GM23338 (cell line): ENCODE data around the gene MPPE1. TPM values are rescaled to one million over a fixed set of nuclear protein-coding genes. Genes with fewer than 3 reads are reported as not detected.

Experiments
- ATAC-seq: fragments of 200-7000 bp; cut with Tn5 transposase; 3 replicates; pipeline ENCODE4 v1.9.1; 2020
- DNase-seq: peaks from one replicate; pipeline ENCODE4 v3.0.0-alpha.2; 2015; ENCODE audit warnings: low spot score
- H2AFZ ChIP-seq: fragments of 200-600 bp; sonication (generic); 2 replicates; pipeline ENCODE4 v1.8.0; 2016; ENCODE audit warnings: antibody characterized with exemption, mild to moderate bottlenecking, moderate library complexity
- H3F3A ChIP-seq: fragments of 200-600 bp; sonication (generic); replicated peaks from 2 replicates; pipeline ENCODE4 v1.8.0; 2017; ENCODE audit warnings: antibody characterized with exemption, mixed run types, low read depth
- H3K27ac ChIP-seq: fragments of 200-600 bp; sonication (generic); 2 replicates; pipeline ENCODE4 v1.6.1; 2016; ENCODE audit warnings: low read depth
- H3K27me3 ChIP-seq: fragments of 200-600 bp; sonication (generic); 2 replicates; pipeline ENCODE4 v1.8.0; 2016; ENCODE audit warnings: mild to moderate bottlenecking, mixed run types, moderate library complexity; ENCODE audit not compliant: insufficient read depth
- H3K36me3 ChIP-seq: fragments of 200-600 bp; sonication (generic); 2 replicates; pipeline ENCODE4 v1.8.0; 2016; ENCODE audit warnings: mild to moderate bottlenecking; ENCODE audit not compliant: insufficient read depth
- H3K4me1 ChIP-seq: fragments of 200-600 bp; sonication (generic); 2 replicates; pipeline ENCODE4 v1.8.0; 2016; ENCODE audit warnings: mild to moderate bottlenecking, moderate library complexity; ENCODE audit not compliant: insufficient read depth
- H3K4me2 ChIP-seq: fragments of 200-600 bp; sonication (generic); 2 replicates; pipeline ENCODE4 v1.7.1; 2017; ENCODE audit warnings: mixed run types
- H3K4me3 ChIP-seq: fragments of 200-600 bp; sonication (generic); 2 replicates; pipeline ENCODE4 v1.6.1; 2016; ENCODE audit warnings: mixed run types
- H3K79me2 ChIP-seq: fragments of 200-600 bp; sonication (generic); replicated peaks from 2 replicates; pipeline ENCODE4 v1.8.0; 2017; ENCODE audit warnings: mild to moderate bottlenecking; ENCODE audit not compliant: insufficient read depth
- H3K9me2 ChIP-seq: fragments of 200-600 bp; sonication (generic); 2 replicates; pipeline ENCODE4 v1.8.0; 2017; ENCODE audit not compliant: insufficient read depth
- H4K20me1 ChIP-seq: fragments of 200-600 bp; sonication (generic); replicated peaks from 2 replicates; pipeline ENCODE4 v1.8.0; 2017; ENCODE audit warnings: mild to moderate bottlenecking; ENCODE audit not compliant: insufficient read depth
- H3K27ac Mint-ChIP-seq: 2 replicates; pipeline ENCODE4 v1.8.0; 2020; ENCODE audit warnings: inconsistent platforms, mild to moderate bottlenecking, moderate library complexity, mixed read lengths
- H3K27me3 Mint-ChIP-seq: 3 replicates; pipeline ENCODE4 v1.8.0; 2022; ENCODE audit warnings: low read depth, mild to moderate bottlenecking, moderate library complexity, mixed read lengths, inconsistent platforms; ENCODE audit not compliant: insufficient read depth, poor library complexity
- H3K36me3 Mint-ChIP-seq: 3 replicates; pipeline ENCODE4 v1.8.0; 2021; ENCODE audit warnings: low read depth, mild to moderate bottlenecking, inconsistent platforms, moderate library complexity, mixed read lengths
- H3K4me1 Mint-ChIP-seq: 3 replicates; pipeline ENCODE4 v1.8.0; 2020; ENCODE audit warnings: mild to moderate bottlenecking, inconsistent platforms, mixed read lengths
- H3K4me3 Mint-ChIP-seq: 3 replicates; pipeline ENCODE4 v1.8.0; 2021; ENCODE audit warnings: moderate library complexity, mild to moderate bottlenecking, inconsistent platforms, mixed read lengths
- H3K9me3 Mint-ChIP-seq: 3 replicates; pipeline ENCODE4 v1.8.0; 2020; ENCODE audit warnings: moderate library complexity, mild to moderate bottlenecking, inconsistent platforms, mixed read lengths
- CREB1 ChIP-seq: fragments of 250-450 bp; sonication (Bioruptor Pico); IDR thresholded peaks from 2 replicates; pipeline ENCODE4 v1.5.0; 2020; ENCODE audit warnings: low read depth, mild to moderate bottlenecking, moderate library complexity
- EZH2 ChIP-seq: fragments of 200-600 bp; sonication (generic); IDR thresholded peaks from one replicate; pipeline ENCODE4 v1.8.0; 2017; ENCODE audit warnings: antibody characterized with exemption, mild to moderate bottlenecking, low read depth; ENCODE audit not compliant: unreplicated experiment
- EZH2phosphoT487 ChIP-seq: fragments of 200-600 bp; sonication (generic); IDR thresholded peaks from one replicate; pipeline ENCODE4 v1.8.1; 2018; ENCODE audit warnings: antibody characterized with exemption; ENCODE audit not compliant: unreplicated experiment
- JUNB ChIP-seq: IDR thresholded peaks from one replicate; pipeline ENCODE4 v1.6.1; 2016; ENCODE audit warnings: antibody characterized with exemption; ENCODE audit not compliant: unreplicated experiment
- NANOG ChIP-seq: IDR thresholded peaks from 2 replicates; pipeline ENCODE4 v1.6.1; 2016; ENCODE audit warnings: antibody characterized with exemption, borderline replicate concordance
- POLR2AphosphoS5 ChIP-seq: IDR thresholded peaks from 2 replicates; pipeline ENCODE4 v1.6.1; 2016; ENCODE audit warnings: antibody characterized with exemption, low read depth
- STAT1 ChIP-seq: IDR thresholded peaks from one replicate; pipeline ENCODE4 v1.6.1; 2016; ENCODE audit warnings: antibody characterized with exemption; ENCODE audit not compliant: unreplicated experiment
- ZNF114 ChIP-seq: fragments of 250-450 bp; sonication (Bioruptor Pico); IDR thresholded peaks from 2 replicates; pipeline ENCODE4 v1.5.0; 2020; ENCODE audit warnings: mild to moderate bottlenecking, moderate library complexity
- ZNF331 ChIP-seq: fragments of 250-450 bp; sonication (Bioruptor Pico); IDR thresholded peaks from 2 replicates; pipeline ENCODE4 v1.5.0; 2020; ENCODE audit warnings: low read depth, mild to moderate bottlenecking, moderate library complexity
- polyA plus RNA-seq: library from polyadenylated mRNA; unstranded; fragments of >200 nt; fragmentation: Nextera tagmentation; extraction: Ambion mirVana; gene quantifications from 2 replicates; pipeline ENCODE4 v1.2.1, GENCODE V29; 2016
- total RNA-seq: library from RNA; depleted of rRNA; stranded (reverse); fragments of >200 nt; shearing (Covaris generic); gene quantifications from 2 replicates; pipeline ENCODE4 v1.2.3, GENCODE V29; 2014
- TF ChIP-seq, protein P1 (sequence below), 2 experiments: fragments of 200-600 bp in 1 of 2; sonication (generic) in 1 of 2; conservative IDR thresholded peaks; 2 replicates each; pipeline versions ENCODE4 v1.5.1 to v1.6.1; 2016 to 2017; ENCODE audit warnings: antibody characterized with exemption in 2 of 2, low read depth in 2 of 2, mild to moderate bottlenecking in 2 of 2, moderate library complexity in 1 of 2
- TF ChIP-seq, protein P2 (sequence below): IDR thresholded peaks from one replicate; pipeline ENCODE4 v1.6.1; 2018; ENCODE audit warnings: antibody characterized with exemption; ENCODE audit not compliant: unreplicated experiment
- TF ChIP-seq, protein P3 (sequence below): IDR thresholded peaks from 2 replicates; pipeline ENCODE4 v1.6.1; 2016; ENCODE audit warnings: antibody characterized with exemption
- TF ChIP-seq, protein P4 (sequence below): fragments of 250-450 bp; sonication (Bioruptor Pico); IDR thresholded peaks from 2 replicates; pipeline ENCODE4 v1.5.0; 2020; ENCODE audit warnings: mild to moderate bottlenecking, moderate library complexity

MPPE1 gene
- total and polyA plus RNA-seq, 2 experiments from 2014 or later: 18.8 to 24.6 TPM

DNA sequence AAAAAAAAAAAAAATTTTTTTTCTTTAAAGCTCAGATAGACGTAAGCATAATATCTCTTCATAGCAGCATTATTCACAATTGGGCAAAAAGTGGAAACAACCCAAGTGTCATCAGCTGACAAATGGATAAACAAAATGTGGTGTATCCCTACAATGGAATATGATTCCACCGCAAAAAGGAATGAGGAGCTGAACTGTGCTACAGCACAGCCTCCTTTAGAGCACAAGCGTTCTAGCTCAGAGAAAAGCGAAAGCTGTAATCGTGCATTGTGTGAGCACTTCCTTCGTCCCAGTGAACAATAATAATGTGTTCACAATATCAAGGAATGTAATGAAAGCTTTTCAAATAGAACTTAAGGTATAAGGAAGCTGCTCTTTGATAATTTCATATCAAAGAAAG lies 68.6 kb downstream of the MPPE1 start:
- Histone ChIP-seq H3K9me2 (no peaks in the 10 kb centered on the region), H3K27me3 (no peaks in the 10 kb centered on the region), H3K4me2 (no peak overlapping the region), H3K36me3 (no peaks in the 10 kb centered on the region), H3K79me2 (no peaks in the 10 kb centered on the region), H3K4me1 (no peaks in the 10 kb centered on the region), H2AFZ (no peak overlapping the region), H4K20me1 (no peaks in the 10 kb centered on the region), H3F3A (no peaks in the 10 kb centered on the region), H3K27ac (no peak overlapping the region), H3K4me3 (no peak overlapping the region)
- Mint-ChIP-seq H3K27ac (no peak overlapping the region), H3K9me3 (no peaks in the 10 kb centered on the region), H3K27me3 (no peaks in the 10 kb centered on the region), H3K4me1 (peaks cover 9% of the 10 kb centered on the region), H3K36me3 (no peaks in the 10 kb centered on the region), H3K4me3 (no peak overlapping the region)
- TF ChIP-seq, protein P1, sequence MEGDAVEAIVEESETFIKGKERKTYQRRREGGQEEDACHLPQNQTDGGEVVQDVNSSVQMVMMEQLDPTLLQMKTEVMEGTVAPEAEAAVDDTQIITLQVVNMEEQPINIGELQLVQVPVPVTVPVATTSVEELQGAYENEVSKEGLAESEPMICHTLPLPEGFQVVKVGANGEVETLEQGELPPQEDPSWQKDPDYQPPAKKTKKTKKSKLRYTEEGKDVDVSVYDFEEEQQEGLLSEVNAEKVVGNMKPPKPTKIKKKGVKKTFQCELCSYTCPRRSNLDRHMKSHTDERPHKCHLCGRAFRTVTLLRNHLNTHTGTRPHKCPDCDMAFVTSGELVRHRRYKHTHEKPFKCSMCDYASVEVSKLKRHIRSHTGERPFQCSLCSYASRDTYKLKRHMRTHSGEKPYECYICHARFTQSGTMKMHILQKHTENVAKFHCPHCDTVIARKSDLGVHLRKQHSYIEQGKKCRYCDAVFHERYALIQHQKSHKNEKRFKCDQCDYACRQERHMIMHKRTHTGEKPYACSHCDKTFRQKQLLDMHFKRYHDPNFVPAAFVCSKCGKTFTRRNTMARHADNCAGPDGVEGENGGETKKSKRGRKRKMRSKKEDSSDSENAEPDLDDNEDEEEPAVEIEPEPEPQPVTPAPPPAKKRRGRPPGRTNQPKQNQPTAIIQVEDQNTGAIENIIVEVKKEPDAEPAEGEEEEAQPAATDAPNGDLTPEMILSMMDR (conservative IDR thresholded peaks at IDR 0.05; ENCODE audit: low read depth in 2 of 2): no peak
- TF ChIP-seq EZH2phosphoT487 (no peak), CREB1 (no peak), JUNB (no peak), ZNF331 (CRISPR knock-in tag) (no peak), STAT1 (no peak), POLR2AphosphoS5 (no peak), NANOG (no peak), EZH2 (no peak), ZNF114 (no peak)
- TF ChIP-seq, protein P2, sequence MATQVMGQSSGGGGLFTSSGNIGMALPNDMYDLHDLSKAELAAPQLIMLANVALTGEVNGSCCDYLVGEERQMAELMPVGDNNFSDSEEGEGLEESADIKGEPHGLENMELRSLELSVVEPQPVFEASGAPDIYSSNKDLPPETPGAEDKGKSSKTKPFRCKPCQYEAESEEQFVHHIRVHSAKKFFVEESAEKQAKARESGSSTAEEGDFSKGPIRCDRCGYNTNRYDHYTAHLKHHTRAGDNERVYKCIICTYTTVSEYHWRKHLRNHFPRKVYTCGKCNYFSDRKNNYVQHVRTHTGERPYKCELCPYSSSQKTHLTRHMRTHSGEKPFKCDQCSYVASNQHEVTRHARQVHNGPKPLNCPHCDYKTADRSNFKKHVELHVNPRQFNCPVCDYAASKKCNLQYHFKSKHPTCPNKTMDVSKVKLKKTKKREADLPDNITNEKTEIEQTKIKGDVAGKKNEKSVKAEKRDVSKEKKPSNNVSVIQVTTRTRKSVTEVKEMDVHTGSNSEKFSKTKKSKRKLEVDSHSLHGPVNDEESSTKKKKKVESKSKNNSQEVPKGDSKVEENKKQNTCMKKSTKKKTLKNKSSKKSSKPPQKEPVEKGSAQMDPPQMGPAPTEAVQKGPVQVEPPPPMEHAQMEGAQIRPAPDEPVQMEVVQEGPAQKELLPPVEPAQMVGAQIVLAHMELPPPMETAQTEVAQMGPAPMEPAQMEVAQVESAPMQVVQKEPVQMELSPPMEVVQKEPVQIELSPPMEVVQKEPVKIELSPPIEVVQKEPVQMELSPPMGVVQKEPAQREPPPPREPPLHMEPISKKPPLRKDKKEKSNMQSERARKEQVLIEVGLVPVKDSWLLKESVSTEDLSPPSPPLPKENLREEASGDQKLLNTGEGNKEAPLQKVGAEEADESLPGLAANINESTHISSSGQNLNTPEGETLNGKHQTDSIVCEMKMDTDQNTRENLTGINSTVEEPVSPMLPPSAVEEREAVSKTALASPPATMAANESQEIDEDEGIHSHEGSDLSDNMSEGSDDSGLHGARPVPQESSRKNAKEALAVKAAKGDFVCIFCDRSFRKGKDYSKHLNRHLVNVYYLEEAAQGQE: no peak
- TF ChIP-seq, protein P3, sequence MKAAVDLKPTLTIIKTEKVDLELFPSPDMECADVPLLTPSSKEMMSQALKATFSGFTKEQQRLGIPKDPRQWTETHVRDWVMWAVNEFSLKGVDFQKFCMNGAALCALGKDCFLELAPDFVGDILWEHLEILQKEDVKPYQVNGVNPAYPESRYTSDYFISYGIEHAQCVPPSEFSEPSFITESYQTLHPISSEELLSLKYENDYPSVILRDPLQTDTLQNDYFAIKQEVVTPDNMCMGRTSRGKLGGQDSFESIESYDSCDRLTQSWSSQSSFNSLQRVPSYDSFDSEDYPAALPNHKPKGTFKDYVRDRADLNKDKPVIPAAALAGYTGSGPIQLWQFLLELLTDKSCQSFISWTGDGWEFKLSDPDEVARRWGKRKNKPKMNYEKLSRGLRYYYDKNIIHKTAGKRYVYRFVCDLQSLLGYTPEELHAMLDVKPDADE: no peak
- TF ChIP-seq, protein P4, sequence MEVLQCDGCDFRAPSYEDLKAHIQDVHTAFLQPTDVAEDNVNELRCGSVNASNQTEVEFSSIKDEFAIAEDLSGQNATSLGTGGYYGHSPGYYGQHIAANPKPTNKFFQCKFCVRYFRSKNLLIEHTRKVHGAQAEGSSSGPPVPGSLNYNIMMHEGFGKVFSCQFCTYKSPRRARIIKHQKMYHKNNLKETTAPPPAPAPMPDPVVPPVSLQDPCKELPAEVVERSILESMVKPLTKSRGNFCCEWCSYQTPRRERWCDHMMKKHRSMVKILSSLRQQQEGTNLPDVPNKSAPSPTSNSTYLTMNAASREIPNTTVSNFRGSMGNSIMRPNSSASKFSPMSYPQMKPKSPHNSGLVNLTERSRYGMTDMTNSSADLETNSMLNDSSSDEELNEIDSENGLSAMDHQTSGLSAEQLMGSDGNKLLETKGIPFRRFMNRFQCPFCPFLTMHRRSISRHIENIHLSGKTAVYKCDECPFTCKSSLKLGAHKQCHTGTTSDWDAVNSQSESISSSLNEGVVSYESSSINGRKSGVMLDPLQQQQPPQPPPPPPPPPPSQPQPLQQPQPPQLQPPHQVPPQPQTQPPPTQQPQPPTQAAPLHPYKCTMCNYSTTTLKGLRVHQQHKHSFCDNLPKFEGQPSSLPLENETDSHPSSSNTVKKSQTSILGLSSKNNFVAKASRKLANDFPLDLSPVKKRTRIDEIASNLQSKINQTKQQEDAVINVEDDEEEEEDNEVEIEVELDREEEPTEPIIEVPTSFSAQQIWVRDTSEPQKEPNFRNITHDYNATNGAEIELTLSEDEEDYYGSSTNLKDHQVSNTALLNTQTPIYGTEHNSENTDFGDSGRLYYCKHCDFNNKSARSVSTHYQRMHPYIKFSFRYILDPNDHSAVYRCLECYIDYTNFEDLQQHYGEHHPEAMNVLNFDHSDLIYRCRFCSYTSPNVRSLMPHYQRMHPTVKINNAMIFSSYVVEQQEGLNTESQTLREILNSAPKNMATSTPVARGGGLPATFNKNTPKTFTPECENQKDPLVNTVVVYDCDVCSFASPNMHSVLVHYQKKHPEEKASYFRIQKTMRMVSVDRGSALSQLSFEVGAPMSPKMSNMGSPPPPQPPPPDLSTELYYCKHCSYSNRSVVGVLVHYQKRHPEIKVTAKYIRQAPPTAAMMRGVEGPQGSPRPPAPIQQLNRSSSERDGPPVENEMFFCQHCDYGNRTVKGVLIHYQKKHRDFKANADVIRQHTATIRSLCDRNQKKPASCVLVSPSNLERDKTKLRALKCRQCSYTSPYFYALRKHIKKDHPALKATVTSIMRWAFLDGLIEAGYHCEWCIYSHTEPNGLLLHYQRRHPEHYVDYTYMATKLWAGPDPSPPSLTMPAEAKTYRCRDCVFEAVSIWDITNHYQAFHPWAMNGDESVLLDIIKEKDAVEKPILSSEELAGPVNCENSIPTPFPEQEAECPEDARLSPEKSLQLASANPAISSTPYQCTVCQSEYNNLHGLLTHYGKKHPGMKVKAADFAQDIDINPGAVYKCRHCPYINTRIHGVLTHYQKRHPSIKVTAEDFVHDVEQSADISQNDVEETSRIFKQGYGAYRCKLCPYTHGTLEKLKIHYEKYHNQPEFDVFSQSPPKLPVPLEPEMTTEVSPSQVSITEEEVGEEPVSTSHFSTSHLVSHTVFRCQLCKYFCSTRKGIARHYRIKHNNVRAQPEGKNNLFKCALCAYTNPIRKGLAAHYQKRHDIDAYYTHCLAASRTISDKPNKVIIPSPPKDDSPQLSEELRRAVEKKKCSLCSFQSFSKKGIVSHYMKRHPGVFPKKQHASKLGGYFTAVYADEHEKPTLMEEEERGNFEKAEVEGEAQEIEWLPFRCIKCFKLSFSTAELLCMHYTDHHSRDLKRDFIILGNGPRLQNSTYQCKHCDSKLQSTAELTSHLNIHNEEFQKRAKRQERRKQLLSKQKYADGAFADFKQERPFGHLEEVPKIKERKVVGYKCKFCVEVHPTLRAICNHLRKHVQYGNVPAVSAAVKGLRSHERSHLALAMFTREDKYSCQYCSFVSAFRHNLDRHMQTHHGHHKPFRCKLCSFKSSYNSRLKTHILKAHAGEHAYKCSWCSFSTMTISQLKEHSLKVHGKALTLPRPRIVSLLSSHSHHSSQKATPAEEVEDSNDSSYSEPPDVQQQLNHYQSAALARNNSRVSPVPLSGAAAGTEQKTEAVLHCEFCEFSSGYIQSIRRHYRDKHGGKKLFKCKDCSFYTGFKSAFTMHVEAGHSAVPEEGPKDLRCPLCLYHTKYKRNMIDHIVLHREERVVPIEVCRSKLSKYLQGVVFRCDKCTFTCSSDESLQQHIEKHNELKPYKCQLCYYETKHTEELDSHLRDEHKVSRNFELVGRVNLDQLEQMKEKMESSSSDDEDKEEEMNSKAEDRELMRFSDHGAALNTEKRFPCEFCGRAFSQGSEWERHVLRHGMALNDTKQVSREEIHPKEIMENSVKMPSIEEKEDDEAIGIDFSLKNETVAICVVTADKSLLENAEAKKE: no peak
- DNase-seq: no peak
- no peak for ATAC-seq
